OCI-LY3 (cell line): ENCODE results near the gene KLK14.

Experiments
- H2AFZ ChIP-seq: fragments of 200-600, 300-600 bp; shearing (Covaris generic); 2 replicates; pipeline ENCODE4 v1.6.0; 2014; ENCODE audit warnings: antibody characterized with exemption, low read depth, low read length
- H3K27ac ChIP-seq: fragments of 200-600, 300-600 bp; sonication (generic); 2 replicates; pipeline ENCODE4 v1.5.1; 2014; ENCODE audit warnings: mild to moderate bottlenecking, low read length, moderate library complexity, mixed read lengths
- H3K27me3 ChIP-seq: fragments of 200-600, 300-600 bp; sonication (generic); 2 replicates; pipeline ENCODE4 v1.6.1; 2014; ENCODE audit warnings: low read depth, low read length, mixed read lengths
- H3K36me3 ChIP-seq: fragments of 200-600, 300-600 bp; sonication (generic); replicated peaks from 2 replicates; pipeline ENCODE3; 2014; ENCODE audit warnings: low read depth, low read length, mixed read lengths
- H3K4me1 ChIP-seq: fragments of 300-600, 200-600 bp; sonication (generic); 2 replicates; pipeline ENCODE4 v1.6.1; 2014; ENCODE audit warnings: low read length, mixed read lengths
- H3K4me2 ChIP-seq: fragments of 200-600, 300-600 bp; sonication (generic); 2 replicates; pipeline ENCODE4 v1.6.1; 2014; ENCODE audit warnings: low read length, mixed read lengths
- H3K4me3 ChIP-seq: fragments of 300-600, 200-600 bp; sonication (generic); 2 replicates; pipeline ENCODE4 v1.5.1; 2014; ENCODE audit warnings: antibody characterized with exemption, mild to moderate bottlenecking, low read length, moderate library complexity
- H3K79me2 ChIP-seq: fragments of 300-600, 200-600 bp; shearing (Covaris generic); 2 replicates; pipeline ENCODE4 v1.6.1; 2014; ENCODE audit warnings: mild to moderate bottlenecking, low read length, mixed read lengths
- H3K9ac ChIP-seq: fragments of 300-600, 200-600 bp; shearing (Covaris generic); 2 replicates; pipeline ENCODE4 v1.6.0; 2014; ENCODE audit warnings: mild to moderate bottlenecking, low read length, moderate library complexity
- H3K9me3 ChIP-seq: fragments of 200-600, 300-600 bp; shearing (Covaris generic); 2 replicates; pipeline ENCODE4 v1.6.1; 2014; ENCODE audit warnings: low read length, mixed read lengths; ENCODE audit not compliant: insufficient read depth
- H4K20me1 ChIP-seq: fragments of 200-600, 300-600 bp; sonication (generic); 2 replicates; pipeline ENCODE4 v1.6.1; 2016; ENCODE audit warnings: low read length, mixed read lengths; ENCODE audit not compliant: insufficient read depth
- CTCF ChIP-seq: fragments of 200-600, 300-600 bp; sonication (generic); IDR thresholded peaks from 2 replicates; pipeline ENCODE4 v1.5.1; 2014; ENCODE audit warnings: antibody characterized with exemption, low read length, low read depth
- EZH2phosphoT487 ChIP-seq: fragments of 200-600 bp; shearing (Covaris generic); IDR thresholded peaks from 2 replicates; pipeline ENCODE4 v1.6.1; 2018; ENCODE audit warnings: antibody characterized with exemption, mixed run types, low read depth

Gene KLK14

GRCh38 chr19:51108805-51109146 is 26.1 kb upstream of the KLK14 start:
- H3K36me3 ChIP-seq = peaks cover 7% of the 10 kb centered on the region
- peaks cover 33% of the 10 kb centered on the region for H3K79me2 ChIP-seq
- no peak for TF ChIP-seq EZH2phosphoT487
- no peak for TF ChIP-seq CTCF
- H3K27me3 ChIP-seq = peaks cover 17% of the 10 kb centered on the region
- peak overlapping the region; percentile 93 for H3K4me2 ChIP-seq
- H4K20me1 ChIP-seq = no peaks in the 10 kb centered on the region
- peak overlapping the region; percentile 57 for H2AFZ ChIP-seq
- peak overlapping the region; percentile 30 for H3K9ac ChIP-seq
- no peaks in the 10 kb centered on the region for H3K9me3 ChIP-seq
- H3K4me3 ChIP-seq = peak overlapping the region; percentile 92
- peaks cover 11% of the 10 kb centered on the region for H3K4me1 ChIP-seq
- no peak overlapping the region for H3K27ac ChIP-seq

- H3K9ac ChIP-seq = peak within 1 kb of the TSS; percentile 84
- H3K79me2 ChIP-seq = peaks cover 33% of the 10 kb centered on the region
- H3K9me3 ChIP-seq = no peaks in the 10 kb centered on the region
- H3K27ac ChIP-seq = 0 out of 2 replicates have a peak within 1 kb of the TSS, but pooled peaks have one; percentile 0
- peak within 1 kb of the TSS; percentile 57 for H2AFZ ChIP-seq
- H3K27me3 ChIP-seq = peaks cover 12% of the 10 kb centered on the region
- peaks cover 9% of the 10 kb centered on the region for H3K36me3 ChIP-seq
- peak within 1 kb of the TSS; percentile 92 for H3K4me3 ChIP-seq
- peaks cover 11% of the 10 kb centered on the region for H3K4me1 ChIP-seq
- H4K20me1 ChIP-seq = no peaks in the 10 kb centered on the region
- peak within 1 kb of the TSS; percentile 93 for H3K4me2 ChIP-seq
- no peak for TF ChIP-seq CTCF
- TF ChIP-seq EZH2phosphoT487 = no peak
Measured at GRCh38 chr19:51108066-51108804, 25.5 kb upstream of the KLK14 start, which contains the start of gene CTU1. Gene CTU1, minus strand, starts transcription at chr19:51108409. Its CDS starts 3,840 bp downstream, at chr19:51104569.

GRCh38 chr19:51107406-51108065 is 24.8 kb upstream of the KLK14 start:
- H2AFZ ChIP-seq = no peak overlapping the region; the same call in 1 of the 2 replicates

More at GRCh38 chr19:51107406-51108065, 24.8 kb upstream of the KLK14 start:
- Histone ChIP-seq H4K20me1 (no peaks in the 10 kb centered on the region), H3K36me3 (peaks cover 14% of the 10 kb centered on the region), H3K4me2 (peak overlapping the region; percentile 83), H3K4me1 (peaks cover 11% of the 10 kb centered on the region), H3K79me2 (peaks cover 36% of the 10 kb centered on the region), H3K9ac (peak overlapping the region; percentile 84), H3K9me3 (no peaks in the 10 kb centered on the region), H3K27me3 (peaks cover 5% of the 10 kb centered on the region), H3K27ac (0 out of 2 replicates have a peak overlapping the region, but pooled peaks have one; percentile 0), H3K4me3 (peak overlapping the region; percentile 92)
- peak; percentile 42 for TF ChIP-seq CTCF
- TF ChIP-seq EZH2phosphoT487 = no peak
